Fibroblast of pulmonary artery (primary cell): ENCODE measurements around the gene HPSE2.

ENCODE experiments used
- DNase-seq: peaks from one replicate; pipeline ENCODE4 v3.0.0-alpha.2; 2010; ENCODE audit warnings: low read depth
- H3K4me3 ChIP-seq: replicated peaks from 2 replicates; pipeline ENCODE4 v1.5.1; 2011; ENCODE audit warnings: low read depth, mild to moderate bottlenecking, control low read depth, low read length, moderate library complexity
- CTCF ChIP-seq: IDR thresholded peaks from 2 replicates; pipeline ENCODE4 v1.5.1; 2011; ENCODE audit warnings: mild to moderate bottlenecking, control low read depth, low read length, inconsistent platforms; ENCODE audit errors: missing control alignments

The HPSE2 gene

GRCh38 chr10:98642281-98642680 lies 593.4 kb downstream of the HPSE2 start:
- TF ChIP-seq CTCF, result no peak
- DNase-seq, result no peak
- H3K4me3 ChIP-seq, result no peak overlapping the region

GRCh38 chr10:98638920-98639319 lies 596.7 kb downstream of the HPSE2 start:
- DNase-seq, result no peak
- no peak overlapping the region for H3K4me3 ChIP-seq
- no peak for TF ChIP-seq CTCF

- no peak for TF ChIP-seq CTCF
- DNase-seq, result no peak
- no peak overlapping the region for H3K4me3 ChIP-seq
Measured at GRCh38 chr10:98636921-98637329, 598.7 kb downstream of the HPSE2 start.

GRCh38 chr10:98632456-98633150 lies 603.0 kb downstream of the HPSE2 start:
- H3K4me3 ChIP-seq, result no peak overlapping the region
- TF ChIP-seq CTCF, result no peak
- no peak for DNase-seq

- no peak for DNase-seq
- no peak overlapping the region for H3K4me3 ChIP-seq
- TF ChIP-seq CTCF, result no peak
Measured at GRCh38 chr10:98628206-98628605, 607.4 kb downstream of the HPSE2 start.

GRCh38 chr10:98627711-98628110 lies 607.9 kb downstream of the HPSE2 start:
- no peak for TF ChIP-seq CTCF
- H3K4me3 ChIP-seq, result no peak overlapping the region
- no peak for DNase-seq

- H3K4me3 ChIP-seq, result no peak overlapping the region
- DNase-seq, result no peak
- no peak for TF ChIP-seq CTCF
Measured at GRCh38 chr10:98624963-98625362, 610.7 kb downstream of the HPSE2 start.
